ENCODE results near the gene CTSD.

Gene CTSD

DNA sequence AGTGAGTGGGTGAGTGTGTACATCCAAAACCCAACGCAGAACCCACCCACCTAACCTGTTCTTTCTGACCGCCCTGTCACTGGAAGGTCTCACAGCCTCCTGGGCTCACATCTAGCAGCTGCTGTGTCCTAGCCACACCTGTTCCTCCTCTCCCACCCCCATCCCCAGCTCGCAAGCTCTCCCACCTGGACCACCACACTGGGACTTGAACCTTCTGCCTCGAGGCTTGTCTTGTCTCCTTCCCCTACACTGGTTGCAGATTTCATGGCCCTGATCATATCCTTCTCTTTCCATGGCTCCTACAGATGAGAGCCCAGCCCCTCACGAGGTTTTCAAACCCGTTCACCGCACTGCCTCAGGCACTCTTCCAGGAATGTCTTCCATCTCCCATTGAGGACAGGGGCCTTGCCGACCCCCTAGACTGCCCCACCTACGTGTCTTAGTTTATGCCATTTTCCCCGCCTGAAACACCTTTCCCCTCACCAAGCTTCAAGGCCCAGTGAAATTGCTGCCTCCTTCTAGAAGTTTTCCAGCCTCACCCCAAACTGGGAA is 20.1 kb downstream of the CTSD start:
- no peak for FAIRE-seq

DNA sequence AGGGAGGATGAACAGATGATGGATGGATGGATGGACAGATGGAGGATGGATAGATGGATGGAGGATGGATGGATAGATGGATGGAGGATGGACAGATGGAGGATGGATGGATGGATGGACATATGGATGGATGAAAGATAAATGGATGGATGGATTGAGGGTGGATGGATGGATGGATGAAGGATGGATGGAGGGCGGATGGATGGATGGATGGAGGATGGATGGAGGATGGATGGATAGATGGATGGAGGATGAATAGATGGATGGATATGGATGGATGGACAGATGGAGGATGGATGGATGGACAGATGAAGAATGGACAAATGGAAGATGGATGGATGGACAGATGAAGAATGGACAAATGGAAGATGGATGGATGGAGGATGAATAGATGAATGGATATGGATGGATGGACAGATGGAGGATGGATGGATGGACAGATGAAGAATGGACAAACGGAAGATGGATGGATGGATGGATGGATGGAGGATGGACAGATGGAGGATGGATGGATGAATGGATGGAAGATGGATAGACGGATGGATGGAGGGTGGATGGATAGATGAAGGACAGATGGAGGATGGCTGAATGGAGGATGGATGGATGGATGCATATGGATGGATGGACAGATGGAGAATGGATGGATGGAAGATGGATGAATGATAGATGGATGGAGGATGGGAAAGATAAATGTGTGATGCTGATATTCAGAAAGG is 20.7 kb downstream of the CTSD start:
- no peak for FAIRE-seq

DNA sequence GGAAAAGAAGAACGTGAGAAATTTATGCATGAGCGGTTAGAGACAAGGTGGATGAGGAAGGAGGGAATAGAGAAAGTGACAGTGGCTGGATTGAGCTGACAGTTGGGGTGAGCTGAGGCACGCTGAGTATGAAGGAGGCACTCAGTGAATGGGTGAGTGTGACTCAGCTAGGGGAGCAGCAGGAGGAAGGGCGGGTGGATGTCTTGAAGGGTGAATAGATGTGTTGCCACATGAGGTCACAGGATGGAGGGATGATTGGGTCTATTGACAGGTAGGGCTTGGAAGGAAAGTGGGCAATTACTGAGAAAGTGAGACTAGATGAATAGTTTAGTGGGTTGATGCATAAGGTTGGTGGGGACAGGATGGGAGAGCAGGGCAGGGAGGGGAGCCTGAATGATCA is 21.4 kb downstream of the CTSD start:
- FAIRE-seq, result no peak

DNA sequence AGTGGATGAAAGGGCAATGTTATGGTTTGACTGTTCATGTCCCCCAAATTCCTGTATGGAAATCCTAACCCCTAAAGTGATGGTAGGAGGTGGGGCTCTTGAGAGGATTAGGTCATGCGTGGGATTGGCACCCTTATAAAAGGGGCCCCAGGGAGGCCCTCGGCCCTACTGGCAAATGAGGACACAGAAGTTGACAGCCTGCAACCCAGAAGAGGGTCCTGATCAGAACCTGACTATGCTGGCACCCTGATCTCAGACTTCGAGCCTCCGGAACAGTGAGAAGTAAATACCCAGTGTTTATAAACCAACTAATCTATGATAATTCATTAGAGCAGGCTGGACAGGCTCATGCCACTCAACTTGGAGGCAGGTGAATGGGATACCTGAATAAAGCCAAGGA is 22.0 kb downstream of the CTSD start:
- FAIRE-seq, result no peak

DNA sequence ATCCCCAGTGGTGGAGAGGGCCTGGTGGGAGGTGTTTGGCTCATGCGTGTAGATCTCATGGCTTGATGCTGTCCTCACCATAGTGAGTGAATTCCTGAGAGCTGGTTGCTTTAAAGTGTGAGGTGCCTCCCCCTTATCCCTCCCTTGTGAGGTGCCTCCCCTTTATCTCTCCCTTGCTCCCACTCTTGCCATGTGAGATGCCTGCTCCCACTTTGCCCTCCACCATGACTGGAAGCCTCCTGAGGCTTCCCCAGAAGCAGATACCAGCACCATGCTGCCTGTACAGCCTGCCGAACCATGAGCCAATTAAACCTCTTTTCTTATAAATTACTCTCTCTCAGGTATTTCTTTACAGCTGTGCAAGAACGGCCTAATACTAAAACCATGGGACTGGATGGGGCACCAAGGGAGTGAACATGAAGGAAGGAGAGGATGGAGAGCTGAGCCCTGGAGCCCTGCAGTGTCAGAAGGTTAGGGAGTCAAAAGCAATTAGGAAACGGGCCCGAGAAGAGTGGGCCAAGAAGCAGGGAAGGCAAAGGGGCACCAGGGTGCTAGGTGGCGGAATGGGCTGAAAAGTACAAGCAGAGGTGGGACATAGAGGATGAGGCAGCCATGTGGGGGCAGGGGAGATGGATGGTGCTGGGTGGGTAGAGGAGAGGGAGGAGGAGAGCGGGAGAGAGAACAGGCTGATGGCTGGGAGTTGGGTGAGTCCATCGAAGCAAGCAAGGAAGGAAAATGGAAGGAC is 22.8 kb downstream of the CTSD start:
- no peak for FAIRE-seq

DNA sequence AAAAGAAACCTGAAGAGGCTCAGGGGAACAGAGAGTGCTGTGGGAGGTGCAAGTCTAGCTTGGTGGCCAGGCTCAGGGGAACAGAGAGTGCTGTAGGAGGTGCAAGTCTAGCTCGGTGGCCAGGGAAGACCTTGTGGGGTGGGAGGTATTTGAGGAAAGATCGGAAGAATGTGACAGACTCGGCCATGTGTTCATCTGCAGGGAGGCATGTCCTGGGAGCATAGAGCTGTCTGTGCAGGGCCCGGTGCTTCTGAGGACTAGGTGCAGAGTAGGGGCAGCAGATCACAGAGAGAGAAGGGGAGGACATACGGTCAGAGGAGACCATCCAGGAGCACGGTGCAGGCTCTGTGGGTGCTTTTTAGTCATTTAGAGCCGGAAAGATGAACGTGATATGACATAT is 24.2 kb downstream of the CTSD start:
- FAIRE-seq, result no peak

DNA sequence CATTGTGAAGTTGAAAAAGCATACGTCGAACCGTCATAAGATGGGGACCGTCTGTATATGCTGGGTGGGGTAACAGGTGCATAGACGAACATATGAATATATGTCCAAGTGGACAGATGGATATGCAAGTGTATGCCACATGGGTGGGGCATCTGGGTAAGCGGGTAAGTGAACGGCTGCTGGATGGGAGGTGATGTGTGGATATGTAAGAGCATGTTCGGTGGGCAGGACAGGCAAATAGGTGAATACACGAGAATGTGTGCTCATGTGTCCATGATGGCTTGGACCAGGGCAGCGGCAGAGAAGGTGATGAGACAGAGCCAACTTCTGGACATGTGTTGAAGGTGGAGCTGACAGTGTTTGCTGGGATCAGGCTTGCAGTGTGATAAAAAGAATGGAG is 25.3 kb downstream of the CTSD start:
- no peak for FAIRE-seq

DNA sequence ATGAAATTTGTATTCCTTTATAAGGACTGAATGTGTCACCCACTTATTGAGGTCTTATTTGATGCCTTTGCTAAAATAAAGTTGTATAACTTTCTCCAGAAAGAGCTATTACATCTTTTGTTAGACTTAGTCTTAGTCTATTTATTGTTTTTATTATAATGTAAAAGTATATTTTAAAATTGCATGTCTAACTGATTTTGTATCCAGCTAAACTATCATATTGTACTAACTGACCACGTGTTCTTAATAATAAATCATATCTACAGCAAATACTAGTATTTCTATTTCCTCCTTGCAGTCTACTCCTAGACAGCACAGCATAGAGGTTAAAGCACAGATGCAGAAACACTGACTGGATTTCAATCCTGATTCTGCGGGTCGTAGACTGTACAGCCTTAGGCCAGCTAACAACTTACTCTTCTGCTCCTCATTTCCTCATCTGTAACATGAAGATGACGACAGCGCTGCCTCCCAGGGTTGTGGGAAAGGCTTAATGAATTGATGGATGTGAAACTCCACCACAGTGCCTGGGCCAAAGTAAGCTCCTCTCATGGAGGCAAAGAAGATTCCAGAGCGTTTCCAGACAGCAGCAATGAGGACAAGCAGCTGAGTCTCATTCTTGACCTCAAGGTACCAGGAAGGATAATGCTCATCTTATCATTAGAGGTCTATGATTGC is 26.5 kb downstream of the CTSD start:
- no peak for FAIRE-seq

DNA sequence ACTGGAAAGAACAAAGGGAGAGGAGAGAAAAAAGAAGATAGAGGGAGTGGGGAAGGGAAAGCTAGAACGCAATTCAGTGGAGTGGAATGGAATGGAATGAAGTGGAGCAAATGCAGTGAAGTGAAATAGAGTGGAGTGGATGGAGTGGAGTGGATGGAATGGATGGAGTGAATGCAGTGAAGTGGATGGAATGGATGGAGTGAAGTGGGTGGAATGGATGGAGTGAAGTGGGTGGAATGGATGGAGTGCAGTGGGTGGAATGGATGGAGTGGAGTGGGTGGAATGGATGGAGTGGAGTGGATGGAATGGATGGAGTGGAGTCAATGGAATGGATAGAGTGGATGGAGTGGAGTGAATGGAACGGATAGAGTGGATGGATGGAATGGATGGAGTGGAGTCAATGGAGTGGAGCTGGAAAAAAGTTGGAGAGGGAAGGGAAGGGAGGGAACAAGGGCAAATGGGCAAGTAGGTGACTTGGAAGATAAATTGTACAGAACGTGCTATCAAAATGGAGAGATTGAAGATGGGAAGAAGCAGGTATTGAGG is 27.2 kb downstream of the CTSD start:
- no peak for FAIRE-seq

DNA sequence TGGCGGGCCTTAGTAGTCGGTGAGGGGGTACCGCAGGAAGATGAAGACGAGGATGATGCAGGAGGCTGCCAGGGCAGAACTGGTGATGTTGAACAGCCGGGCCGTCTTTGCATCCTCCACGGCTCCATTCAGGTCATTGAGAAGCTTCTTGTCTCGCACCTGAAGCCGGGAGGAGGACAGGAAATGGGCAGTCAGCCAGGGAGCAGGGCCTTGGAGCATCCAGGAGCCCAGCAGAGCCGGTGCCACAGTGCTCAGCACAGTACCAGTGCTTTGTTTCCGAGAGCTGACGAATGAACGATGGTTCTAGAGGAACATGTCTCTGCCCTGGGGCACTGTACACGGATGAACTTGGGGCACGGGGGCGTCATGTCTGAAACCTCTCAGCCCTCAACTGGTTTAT is 28.5 kb downstream of the CTSD start:
- FAIRE-seq, result no peak

DNA sequence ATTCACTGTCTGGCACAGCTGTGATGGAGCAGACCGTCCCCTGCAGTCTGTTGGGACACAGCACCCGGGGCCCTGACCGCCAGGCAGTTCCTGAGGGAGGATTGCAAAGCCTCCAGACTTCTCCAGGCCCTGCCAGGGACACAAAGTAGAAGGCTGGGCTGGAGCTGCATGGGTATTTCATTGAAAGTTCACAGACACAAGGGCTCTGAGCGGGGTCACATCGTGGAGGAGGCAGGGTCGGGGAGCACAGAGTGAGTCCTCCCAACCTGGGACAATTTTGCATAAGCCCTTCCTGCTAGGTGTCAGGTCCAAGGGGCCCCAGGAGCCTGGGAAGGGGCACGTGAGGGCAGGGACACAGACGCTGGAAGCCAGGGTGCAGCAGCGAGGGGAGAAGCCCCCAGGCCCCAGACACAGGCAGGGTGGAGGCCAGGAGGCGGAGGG is 29.1 kb downstream of the CTSD start:
- no peak for FAIRE-seq

DNA sequence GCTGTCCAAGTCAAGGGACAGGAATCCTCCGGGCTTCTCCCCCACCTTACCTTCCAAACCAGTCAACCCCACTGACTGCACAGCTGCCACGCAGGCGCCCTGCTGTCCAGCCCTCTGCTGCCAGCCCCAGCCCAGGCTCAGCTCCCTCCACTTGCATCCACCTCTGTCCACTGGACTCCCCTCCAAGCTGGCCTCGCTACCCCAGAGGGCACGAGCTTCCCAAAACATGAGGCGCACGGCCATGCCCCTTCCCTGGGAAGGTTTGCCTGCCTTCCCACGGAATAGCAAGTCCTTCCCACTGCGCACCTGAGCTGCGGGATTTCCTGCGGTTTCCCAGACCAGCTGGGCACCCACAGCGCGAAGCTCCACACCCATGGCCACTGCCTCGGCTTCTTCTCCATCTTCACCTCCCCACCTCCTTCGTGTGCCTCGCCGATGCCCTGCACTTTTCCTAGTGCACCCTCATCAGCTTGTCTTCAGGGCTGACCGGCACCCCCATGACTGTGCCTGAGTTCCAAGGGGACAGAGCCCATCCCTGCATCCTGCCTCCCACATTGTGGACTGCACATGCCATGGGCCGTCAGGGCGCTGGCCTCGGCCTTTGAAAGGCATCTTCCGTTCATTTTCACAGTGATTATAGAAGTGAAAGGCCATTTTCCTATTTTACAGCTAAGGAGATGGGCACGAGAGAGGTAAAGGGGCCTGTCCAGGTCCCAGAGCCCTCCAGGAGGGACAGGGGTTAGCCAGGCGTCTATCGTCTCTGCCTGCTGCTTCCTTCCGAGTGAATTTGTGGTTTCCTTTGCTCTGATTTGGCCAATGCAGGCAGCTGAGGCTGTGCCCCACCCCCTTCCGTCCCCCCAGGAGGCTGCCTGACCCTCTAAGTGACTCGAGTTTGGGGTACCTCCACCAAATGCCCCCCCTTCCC is 29.7 kb downstream of the CTSD start:
- FAIRE-seq, result no peak

DNA sequence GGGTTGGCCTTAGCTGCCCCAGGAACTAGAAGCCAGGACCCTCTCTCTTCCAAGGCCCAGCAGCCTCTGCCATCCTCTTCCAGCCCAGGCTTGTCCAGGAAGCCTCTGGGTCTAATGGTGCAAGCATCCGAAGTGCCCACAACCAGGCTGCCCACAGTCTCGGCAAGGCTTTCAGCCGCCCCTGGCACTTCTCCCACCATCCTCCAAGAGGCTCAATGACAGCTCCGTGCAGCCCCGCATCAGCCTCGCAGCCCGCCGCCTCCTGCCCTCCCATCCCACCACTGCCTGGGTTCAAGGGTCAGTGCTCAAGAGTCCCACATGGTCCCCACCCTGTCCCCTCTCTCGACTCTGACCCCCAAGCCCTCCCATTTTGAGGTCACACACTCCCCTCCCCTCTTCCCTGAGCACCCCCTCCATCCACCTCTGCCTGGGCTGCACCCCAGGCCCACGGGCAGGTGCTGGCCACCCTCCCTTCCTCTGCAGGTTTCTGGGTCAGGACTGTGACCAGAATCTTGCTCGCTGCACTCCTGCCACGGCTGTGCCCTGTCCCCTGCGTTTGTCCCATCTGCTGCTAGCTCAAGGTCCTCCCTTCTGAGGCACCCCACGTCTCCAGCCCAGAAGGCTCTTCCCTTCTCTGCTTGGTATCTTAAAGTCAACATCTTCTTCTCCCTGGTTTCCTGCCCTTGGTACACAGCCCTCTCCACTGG is 30.6 kb downstream of the CTSD start:
- no peak for FAIRE-seq

DNA sequence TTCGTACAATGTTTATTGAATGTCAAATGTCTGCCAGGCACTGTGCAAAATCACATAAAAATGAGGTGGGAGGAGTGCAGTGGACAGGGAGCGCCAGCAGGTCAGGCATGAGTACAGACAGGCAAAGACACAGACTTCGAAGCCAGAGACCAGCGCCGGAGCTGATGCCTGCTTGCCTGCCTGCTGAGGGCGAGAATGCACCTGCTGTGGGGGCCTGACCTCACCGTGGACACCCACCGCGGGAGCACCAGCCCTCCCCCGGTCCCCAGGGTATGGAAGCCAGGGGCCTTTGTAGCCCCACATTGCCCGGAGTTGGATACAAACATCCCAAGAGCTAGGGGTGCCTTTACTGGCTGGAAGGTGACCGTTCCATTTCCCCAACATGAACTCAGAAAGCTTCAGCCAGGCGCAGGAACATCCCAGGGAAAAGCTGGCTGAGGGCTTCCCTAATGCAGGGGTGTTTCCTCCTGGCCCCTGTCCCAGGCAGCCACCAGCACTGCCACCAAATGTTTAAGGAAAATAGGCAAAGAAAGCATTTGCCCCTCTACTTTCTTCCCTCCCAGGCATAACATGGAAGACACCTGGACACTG is 31.2 kb downstream of the CTSD start:
- no peak for FAIRE-seq

DNA sequence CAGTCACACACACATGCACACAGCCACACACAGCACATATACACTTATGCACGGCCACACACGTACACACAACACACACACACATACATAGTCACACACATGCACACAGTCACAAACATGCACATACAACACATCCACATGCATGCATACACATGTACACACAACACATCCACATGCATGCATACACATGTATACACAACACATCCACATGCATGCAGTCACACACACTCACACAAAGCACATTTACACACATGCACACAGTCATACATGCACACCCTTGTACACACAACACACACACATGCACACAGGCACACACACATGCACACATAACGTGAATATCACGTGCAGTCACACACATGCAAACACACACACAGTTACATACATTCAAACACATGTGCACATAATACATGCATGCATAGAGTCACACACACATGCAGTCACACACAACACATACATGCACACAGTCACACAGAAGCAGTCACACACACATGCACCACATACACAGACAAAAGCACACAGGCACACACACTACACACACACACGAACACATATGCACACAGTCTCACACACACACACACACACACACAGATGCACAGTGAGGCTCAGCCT is 32.2 kb downstream of the CTSD start:
- no peak for FAIRE-seq

DNA sequence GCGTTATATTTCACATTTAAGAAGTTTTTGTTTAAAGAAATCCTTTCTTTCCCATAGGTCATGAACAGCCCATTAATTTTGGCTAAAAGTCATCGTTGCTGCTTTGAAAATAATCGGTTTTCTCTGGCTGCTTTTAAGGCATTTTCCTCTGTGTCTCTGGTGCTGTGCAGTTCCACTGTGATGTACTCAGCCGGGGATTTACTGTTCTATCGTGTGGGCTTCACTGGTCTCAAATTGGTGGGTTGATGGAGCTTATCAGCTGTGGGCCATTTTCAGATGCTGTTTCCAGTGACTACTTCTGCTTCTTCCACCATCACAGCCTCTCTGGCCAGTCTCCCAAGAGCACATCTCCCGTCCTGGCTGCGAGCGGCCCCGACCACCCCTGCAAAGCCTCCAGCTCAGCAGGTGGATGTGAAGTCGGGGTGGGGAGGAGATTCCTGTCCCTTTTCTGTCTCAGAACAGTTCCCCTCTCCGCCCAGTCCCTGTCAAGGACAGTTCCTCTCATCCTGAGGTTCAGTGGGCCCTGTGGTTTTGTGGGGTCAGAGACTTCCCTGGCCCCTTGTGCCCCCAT is 33.6 kb downstream of the CTSD start:
- no peak for FAIRE-seq

DNA sequence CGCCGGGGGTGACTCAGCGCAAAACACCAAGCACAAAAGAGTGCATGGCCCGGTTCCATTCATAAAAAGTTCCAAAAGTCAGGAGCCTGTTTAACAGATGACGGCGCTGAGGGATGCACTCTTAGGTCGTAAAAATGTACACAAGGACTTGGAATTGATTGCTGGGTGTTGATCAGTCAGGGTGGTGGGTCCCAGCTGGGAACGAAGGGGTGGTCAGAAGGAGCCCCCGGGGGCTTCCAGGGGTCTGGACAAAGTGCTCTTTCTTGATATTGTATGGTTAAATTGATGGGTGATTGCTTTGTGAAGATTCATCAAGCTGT is 34.1 kb downstream of the CTSD start:
- FAIRE-seq, result no peak

DNA sequence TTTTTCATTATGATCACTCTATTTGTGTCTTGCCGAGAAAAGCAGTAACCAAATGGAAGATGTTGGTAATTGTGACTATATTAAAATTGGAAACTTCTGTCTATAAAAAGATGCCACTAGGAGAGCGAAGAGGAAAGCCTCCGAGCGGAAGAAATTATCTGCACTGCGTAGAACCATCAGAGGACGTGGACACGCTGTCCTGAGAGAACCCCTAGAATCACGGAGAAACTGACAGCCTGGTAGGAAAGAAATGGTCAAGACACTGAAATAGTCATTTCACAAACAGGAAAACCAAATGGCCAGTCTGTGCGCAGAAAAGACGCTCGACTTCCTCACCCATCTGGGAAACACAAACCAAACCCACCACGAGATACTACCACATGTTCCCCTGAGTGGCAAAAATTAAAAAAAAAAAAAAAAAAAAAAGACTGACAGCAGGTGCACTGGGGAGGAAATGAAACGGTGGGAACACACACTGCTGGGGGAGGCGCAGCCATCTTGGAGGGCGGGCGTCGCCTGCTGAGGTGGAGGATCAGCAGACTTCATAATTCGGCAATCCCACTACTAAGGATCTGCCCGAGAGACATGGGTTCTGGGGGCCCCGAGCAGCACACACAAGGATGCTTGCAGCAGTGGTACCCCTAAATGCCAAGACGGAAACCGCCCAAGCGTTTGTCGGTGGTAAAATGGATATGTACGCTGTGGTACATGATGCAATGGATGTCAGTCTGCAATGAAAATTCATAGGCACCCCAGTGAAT is 34.6 kb downstream of the CTSD start:
- FAIRE-seq, result no peak

DNA sequence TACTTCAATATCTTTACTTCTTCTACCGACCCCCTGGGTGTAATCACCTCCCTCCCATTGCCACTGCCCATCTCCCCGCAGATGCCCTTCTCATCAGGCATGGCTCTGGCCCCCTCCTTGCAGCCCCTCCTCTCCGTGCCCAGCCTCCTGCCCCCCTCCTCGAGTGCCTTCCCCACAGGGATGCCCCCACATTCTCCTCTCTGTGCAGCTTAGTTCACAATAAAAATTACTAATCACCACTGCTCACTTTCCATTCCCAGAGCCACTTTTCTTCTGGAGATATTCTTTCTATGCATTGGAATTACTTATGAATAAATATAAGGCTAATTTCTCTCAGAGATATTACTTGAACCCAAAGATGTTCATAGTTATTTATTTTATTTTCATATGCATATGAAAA is 35.4 kb downstream of the CTSD start:
- FAIRE-seq, result no peak

DNA sequence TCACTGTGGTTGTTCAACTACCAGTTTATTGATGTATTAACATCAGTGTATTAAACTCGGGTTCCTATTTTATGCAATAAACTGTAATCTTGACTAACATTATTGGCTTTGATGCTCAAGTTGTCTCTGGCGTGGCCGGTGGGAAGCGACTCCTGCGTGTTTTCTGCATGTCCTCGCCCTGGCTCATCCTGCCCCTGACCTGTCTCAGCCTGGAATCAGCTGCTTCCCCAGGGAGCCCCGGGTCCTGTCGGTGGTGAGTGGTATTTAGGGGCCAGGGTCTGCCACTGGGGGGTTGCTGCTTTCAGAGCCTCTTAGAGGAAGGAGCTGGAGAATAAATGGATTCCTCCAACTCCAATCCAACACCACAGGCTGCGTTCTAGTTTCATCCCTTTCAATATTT is 35.9 kb downstream of the CTSD start:
- FAIRE-seq, result no peak

Data from islet of Langerhans (tissue), 1 donor.